OCI-LY7 (cell line): ENCODE data around the gene MAGI1. TPM values are rescaled to one million over a fixed set of nuclear protein-coding genes. Genes with fewer than 3 reads are reported as not detected.

Experiments
- BruUV-seq: library from RNA; stranded (reverse); fragments of 400-500 nt; replicated peaks from 2 replicates; lab custom pipeline; 2021; lab: Mats Ljungman, UMichigan
- CTCF ChIA-PET: fragments of 300-600 bp; sonication (Branson Sonifier 250); formaldehyde crosslinking; loops from one replicate; lab custom pipeline; 2022; ENCODE audit warnings: antibody characterized with exemption; ENCODE audit not compliant: unreplicated experiment; lab: Charles Lee
- POLR2A ChIA-PET: fragments of 300-600 bp; sonication (Branson Sonifier 250); formaldehyde crosslinking; loops from one replicate; lab custom pipeline; 2022; ENCODE audit warnings: antibody characterized with exemption; lab: Charles Lee
- DNase-seq: peaks from one replicate; pipeline ENCODE4 v3.0.0-alpha.2; 2015; ENCODE audit warnings: low spot score
- H2AFZ ChIP-seq: fragments of 200-600 bp; sonication (generic), shearing (Covaris generic); 2 replicates; pipeline ENCODE4 v1.6.1; 2014; ENCODE audit warnings: mild to moderate bottlenecking, antibody characterized with exemption, low read length, moderate library complexity
- H3K27ac ChIP-seq: fragments of 200-600 bp; sonication (generic); 2 replicates; pipeline ENCODE4 v1.5.1; 2014; ENCODE audit warnings: mixed run types, low read depth, mild to moderate bottlenecking, moderate library complexity, low read length, inconsistent platforms; ENCODE audit not compliant: poor library complexity, severe bottlenecking
- H3K36me3 ChIP-seq: fragments of 200-600 bp; sonication (generic); 2 replicates; pipeline ENCODE4 v1.6.1; 2014; ENCODE audit warnings: mild to moderate bottlenecking, antibody characterized with exemption, low read length, moderate library complexity, mixed read lengths; ENCODE audit not compliant: insufficient read depth
- H3K4me1 ChIP-seq: fragments of 200-600 bp; sonication (generic); 2 replicates; pipeline ENCODE4 v1.5.1; 2014; ENCODE audit warnings: mild to moderate bottlenecking, low read length; ENCODE audit not compliant: insufficient read depth, poor library complexity, severe bottlenecking
- H3K4me2 ChIP-seq: fragments of 200-600 bp; sonication (generic); 2 replicates; pipeline ENCODE4 v1.6.1; 2014; ENCODE audit warnings: mild to moderate bottlenecking, low read length
- H3K4me3 ChIP-seq: fragments of 200-600 bp; sonication (generic); 2 replicates; pipeline ENCODE4 v1.5.1; 2014; ENCODE audit warnings: mild to moderate bottlenecking, low read depth, low read length; ENCODE audit not compliant: poor library complexity, severe bottlenecking
- H3K79me2 ChIP-seq: fragments of 200-600 bp; sonication (generic); 2 replicates; pipeline ENCODE4 v1.6.1; 2016; ENCODE audit warnings: low read depth, mild to moderate bottlenecking, low read length, moderate library complexity, mixed read lengths; ENCODE audit not compliant: insufficient read depth
- H3K9me2 ChIP-seq: fragments of 200-600 bp; sonication (generic); 2 replicates; pipeline ENCODE4 v1.6.1; 2016; ENCODE audit warnings: mild to moderate bottlenecking, low read length, mixed read lengths; ENCODE audit not compliant: insufficient read depth
- H3K9me3 ChIP-seq: fragments of 200-600 bp; sonication (generic); 2 replicates; pipeline ENCODE4 v1.6.1; 2014; ENCODE audit warnings: mild to moderate bottlenecking, mixed run types, low read length, mixed read lengths
- H4K20me1 ChIP-seq: fragments of 200-600 bp; sonication (generic); 2 replicates; pipeline ENCODE4 v1.6.1; 2014; ENCODE audit warnings: mild to moderate bottlenecking, antibody characterized with exemption, low read length, moderate library complexity, mixed read lengths; ENCODE audit not compliant: insufficient read depth
- CTCF ChIP-seq: fragments of 200-600 bp; sonication (generic); conservative IDR thresholded peaks from 2 replicates; pipeline ENCODE4 v1.5.1; 2014; ENCODE audit warnings: mild to moderate bottlenecking, antibody characterized with exemption, low read length, moderate library complexity, mixed read lengths
- EZH2phosphoT487 ChIP-seq: fragments of 200-600 bp; sonication (generic); IDR thresholded peaks from 2 replicates; pipeline ENCODE4 v1.6.1; 2018; ENCODE audit warnings: low read depth, borderline replicate concordance, mild to moderate bottlenecking, mixed run types, antibody characterized with exemption, low read length, moderate library complexity, mixed read lengths
- intact Hi-C: fragments of 100-400 bp; cut with micrococcal nuclease; formaldehyde crosslinking; loops from one replicate; pipeline ENCODE4 v1.10.0; 2022; ENCODE audit not compliant: unreplicated experiment
- total RNA-seq, 2 experiments: library from RNA; depleted of rRNA in 1 of 2; stranded (reverse); fragments of >200 nt in 1 of 2; shearing (Covaris generic) in 1 of 2; gene quantifications; 2 replicates each; pipeline ENCODE4 v1.2.3, GENCODE V29; 2014 to 2022

MAGI1 gene
- total RNA-seq, 2 experiments from 2014 or later = 0.63 to 2.5 TPM

GRCh38 chr3:65961733-65962132 lies 77.0 kb downstream of the MAGI1 start:
- no peaks in the 10 kb centered on the region for H3K4me1 ChIP-seq
- intact Hi-C loops = no loop called here
- H3K4me2 ChIP-seq = no peak overlapping the region
- POLR2A ChIA-PET = no interaction called here
- no TSS peak for BruUV-seq
- no peak overlapping the region for H3K27ac ChIP-seq
- no peak overlapping the region for H3K4me3 ChIP-seq
- no peaks in the 10 kb centered on the region for H3K36me3 ChIP-seq
- no peaks in the 10 kb centered on the region for H3K9me2 ChIP-seq
- DNase-seq = no peak
- no peaks in the 10 kb centered on the region for H3K9me3 ChIP-seq
- H4K20me1 ChIP-seq = no peaks in the 10 kb centered on the region
- no peak overlapping the region for H2AFZ ChIP-seq
- CTCF ChIA-PET = no interaction called here
- no peaks in the 10 kb centered on the region for H3K79me2 ChIP-seq
- TF ChIP-seq CTCF = no peak
- no peak for TF ChIP-seq EZH2phosphoT487

- H4K20me1 ChIP-seq = no peaks in the 10 kb centered on the region
- ChIA-PET POLR2A (no interaction called here), CTCF (no interaction called here)
- H3K79me2 ChIP-seq = no peaks in the 10 kb centered on the region
- no peak overlapping the region for H2AFZ ChIP-seq
- H3K4me2 ChIP-seq = no peak overlapping the region
- H3K9me2 ChIP-seq = no peaks in the 10 kb centered on the region
- H3K9me3 ChIP-seq = no peaks in the 10 kb centered on the region
- no peak overlapping the region for H3K27ac ChIP-seq
- no TSS peak for BruUV-seq
- no peaks in the 10 kb centered on the region for H3K4me1 ChIP-seq
- no peak for TF ChIP-seq CTCF
- intact Hi-C loops = no loop called here
- no peak for DNase-seq
- H3K4me3 ChIP-seq = no peak overlapping the region
- no peaks in the 10 kb centered on the region for H3K36me3 ChIP-seq
These were observed 77.6 kb downstream of the MAGI1 start for GRCh38 chr3:65961128-65961527.

- Histone ChIP-seq H3K4me3 (no peak overlapping the region), H3K27ac (no peak overlapping the region), H4K20me1 (no peaks in the 10 kb centered on the region), H3K4me1 (no peaks in the 10 kb centered on the region), H2AFZ (no peak overlapping the region), H3K79me2 (no peaks in the 10 kb centered on the region), H3K9me2 (no peaks in the 10 kb centered on the region), H3K36me3 (no peaks in the 10 kb centered on the region), H3K9me3 (no peaks in the 10 kb centered on the region), H3K4me2 (no peak overlapping the region)
- POLR2A ChIA-PET = no interaction called here
- no peak for DNase-seq
- CTCF ChIA-PET = no interaction called here
- BruUV-seq = no TSS peak
- intact Hi-C loops = no loop called here
- no peak for TF ChIP-seq CTCF
- TF ChIP-seq EZH2phosphoT487 = no peak
These were observed 78.6 kb downstream of the MAGI1 start for GRCh38 chr3:65960087-65960486.
